WERI-Rb-1 (cell line): Measurements from ENCODE around the gene NUMB.
"Not testable (repeated sequence)": the region's sequence is repeated elsewhere in the genome, so short reads cannot be mapped to it uniquely, and the experiment has no call there.

Experiments
- DNase-seq: peaks from one replicate; pipeline ENCODE4 v3.0.0-alpha.2; 2020
- H3K27ac ChIP-seq: fragments of 250-450 bp; sonication (Bioruptor Pico); 2 replicates; pipeline ENCODE4 v1.5.1; 2020; ENCODE audit warnings: mild to moderate bottlenecking, moderate library complexity
- H3K27me3 ChIP-seq: fragments of 250-450 bp; sonication (Bioruptor Pico); 2 replicates; pipeline ENCODE4 v1.5.1; 2021; ENCODE audit warnings: mild to moderate bottlenecking, low read depth, moderate library complexity; ENCODE audit not compliant: insufficient read depth, severe bottlenecking
- H3K36me3 ChIP-seq: fragments of 250-450 bp; sonication (Bioruptor Pico); 2 replicates; pipeline ENCODE4 v1.5.1; 2020; ENCODE audit warnings: mild to moderate bottlenecking, moderate library complexity
- H3K4me3 ChIP-seq: 2 replicates; pipeline ENCODE4 v1.5.1; 2011; ENCODE audit warnings: low read depth, mild to moderate bottlenecking, control low read depth, low read length
- H3K9me3 ChIP-seq: fragments of 250-450 bp; sonication (Bioruptor Pico); 2 replicates; pipeline ENCODE4 v1.5.1; 2021; ENCODE audit warnings: mild to moderate bottlenecking, moderate library complexity; ENCODE audit not compliant: severe bottlenecking
- TF ChIP-seq, protein P1 (sequence below): IDR thresholded peaks from 2 replicates; pipeline ENCODE4 v1.5.1; 2011; ENCODE audit warnings: low read depth, mild to moderate bottlenecking, control low read depth, inconsistent platforms, low read length

Gene NUMB

GRCh38 chr14:73323896-73324399 is 134.4 kb downstream of the NUMB start:
- TF ChIP-seq, protein P1, sequence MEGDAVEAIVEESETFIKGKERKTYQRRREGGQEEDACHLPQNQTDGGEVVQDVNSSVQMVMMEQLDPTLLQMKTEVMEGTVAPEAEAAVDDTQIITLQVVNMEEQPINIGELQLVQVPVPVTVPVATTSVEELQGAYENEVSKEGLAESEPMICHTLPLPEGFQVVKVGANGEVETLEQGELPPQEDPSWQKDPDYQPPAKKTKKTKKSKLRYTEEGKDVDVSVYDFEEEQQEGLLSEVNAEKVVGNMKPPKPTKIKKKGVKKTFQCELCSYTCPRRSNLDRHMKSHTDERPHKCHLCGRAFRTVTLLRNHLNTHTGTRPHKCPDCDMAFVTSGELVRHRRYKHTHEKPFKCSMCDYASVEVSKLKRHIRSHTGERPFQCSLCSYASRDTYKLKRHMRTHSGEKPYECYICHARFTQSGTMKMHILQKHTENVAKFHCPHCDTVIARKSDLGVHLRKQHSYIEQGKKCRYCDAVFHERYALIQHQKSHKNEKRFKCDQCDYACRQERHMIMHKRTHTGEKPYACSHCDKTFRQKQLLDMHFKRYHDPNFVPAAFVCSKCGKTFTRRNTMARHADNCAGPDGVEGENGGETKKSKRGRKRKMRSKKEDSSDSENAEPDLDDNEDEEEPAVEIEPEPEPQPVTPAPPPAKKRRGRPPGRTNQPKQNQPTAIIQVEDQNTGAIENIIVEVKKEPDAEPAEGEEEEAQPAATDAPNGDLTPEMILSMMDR = no peak
- Histone ChIP-seq H3K27me3 (no peaks in the 10 kb centered on the region), H3K36me3 (peaks cover 11% of the 10 kb centered on the region), H3K4me3 (no peak overlapping the region), H3K9me3 (no peaks in the 10 kb centered on the region), H3K27ac (peak overlapping the region; percentile 12; the same call in 1 of the 2 replicates)
- DNase-seq = no peak

DNA sequence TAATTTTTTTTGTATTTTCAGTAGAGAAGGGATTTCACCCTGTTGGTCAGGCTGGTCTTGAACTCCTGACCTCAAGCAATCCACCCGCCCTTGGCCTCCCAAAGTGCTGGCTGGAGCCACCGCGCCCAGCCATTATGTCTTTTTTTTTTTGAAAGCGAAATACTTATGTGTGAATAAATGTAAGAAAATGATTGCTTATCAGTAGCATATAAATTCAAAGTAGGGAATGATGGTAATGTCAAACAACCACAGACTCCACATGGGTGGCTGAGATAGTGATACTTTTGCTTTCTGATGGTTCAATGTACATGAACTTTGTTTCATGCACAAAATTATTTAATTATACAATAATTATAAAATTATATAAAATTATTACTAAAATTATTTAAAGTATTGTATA is 145.2 kb downstream of the NUMB start:
- no peak for DNase-seq
- Histone ChIP-seq H3K4me3 (no peak overlapping the region), H3K9me3 (no peaks in the 10 kb centered on the region), H3K27me3 (no peaks in the 10 kb centered on the region), H3K27ac (no peak overlapping the region), H3K36me3 (peaks cover 7% of the 10 kb centered on the region)
- TF ChIP-seq, protein P1 = no peak

GRCh38 chr14:73312687-73313086 is 145.7 kb downstream of the NUMB start:
- TF ChIP-seq, protein P1 = no peak
- no peaks in the 10 kb centered on the region for H3K27me3 ChIP-seq
- peaks cover 11% of the 10 kb centered on the region for H3K36me3 ChIP-seq
- H3K4me3 ChIP-seq = no peak overlapping the region
- DNase-seq = no peak
- H3K27ac ChIP-seq = no peak overlapping the region
- H3K9me3 ChIP-seq = no peaks in the 10 kb centered on the region

DNA sequence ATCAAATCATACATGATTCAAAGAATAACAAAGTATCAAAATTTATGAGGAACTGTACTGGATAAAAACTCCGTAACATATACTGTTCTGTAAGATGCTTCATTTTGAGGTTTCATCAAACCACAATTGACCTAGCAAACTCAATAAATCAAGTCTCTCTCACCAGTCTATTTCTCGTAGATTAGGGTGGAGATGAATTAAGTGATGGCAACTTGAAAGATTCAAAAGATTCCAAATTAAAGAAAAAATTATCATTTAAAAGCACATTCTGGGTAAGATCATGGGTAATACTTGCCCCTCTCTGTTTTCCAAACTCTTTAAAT is 146.7 kb downstream of the NUMB start:
- Histone ChIP-seq H3K4me3 (no peak overlapping the region), H3K9me3 (no peaks in the 10 kb centered on the region), H3K27ac (peak overlapping the region; percentile 67), H3K36me3 (peaks cover 12% of the 10 kb centered on the region), H3K27me3 (no peaks in the 10 kb centered on the region)
- DNase-seq = no peak
- TF ChIP-seq, protein P1 = no peak

GRCh38 chr14:73309207-73309606 is 149.1 kb downstream of the NUMB start:
- H3K4me3 ChIP-seq, H3K9me3 ChIP-seq, H3K27me3 ChIP-seq, H3K27ac ChIP-seq, DNase-seq: not testable (repeated sequence)
- H3K36me3 ChIP-seq = peaks cover 13% of the 10 kb centered on the region

DNA sequence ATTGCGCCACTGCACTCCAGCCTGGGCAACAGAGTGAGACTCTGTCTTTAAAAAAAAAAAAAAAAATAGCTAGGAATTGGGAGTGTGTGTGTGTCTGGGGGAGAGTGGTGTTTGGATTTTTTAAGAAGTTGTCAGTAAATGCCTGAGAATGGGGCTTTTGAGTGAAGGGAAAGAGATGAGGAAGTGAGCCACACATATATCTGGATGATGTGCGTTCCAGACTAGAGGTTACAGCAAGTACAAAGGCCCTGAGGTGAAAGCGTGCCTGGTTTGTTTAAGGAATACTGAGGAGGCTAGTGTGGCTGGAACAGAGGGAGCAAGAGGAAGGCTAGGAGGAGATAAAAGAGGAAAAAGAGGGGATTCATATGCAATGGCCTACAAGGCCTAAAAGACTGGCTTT is 151.1 kb downstream of the NUMB start:
- no peak overlapping the region for H3K4me3 ChIP-seq
- no peak for DNase-seq
- H3K27ac ChIP-seq = no peak overlapping the region
- peaks cover 13% of the 10 kb centered on the region for H3K36me3 ChIP-seq
- no peaks in the 10 kb centered on the region for H3K27me3 ChIP-seq
- TF ChIP-seq, protein P1 = no peak
- H3K9me3 ChIP-seq = no peaks in the 10 kb centered on the region
